NB4 (cell line): ENCODE results near the gene RBM43.
"Not testable (repeated sequence)": the region's sequence is repeated elsewhere in the genome, so short reads cannot be mapped to it uniquely, and the experiment has no call there.

Experiments
- DNase-seq: peaks from one replicate; pipeline ENCODE4 v3.0.0; 2010; ENCODE audit warnings: low read depth
- H3K4me3 ChIP-seq: one replicate; pipeline ENCODE4 v1.5.1; 2011; ENCODE audit warnings: mild to moderate bottlenecking, low read depth, low read length, moderate library complexity
- CTCF ChIP-seq: IDR thresholded peaks from one replicate; pipeline ENCODE4 v1.5.1; 2012; ENCODE audit warnings: low read depth, low read length
- MAX ChIP-seq: IDR thresholded peaks from 2 replicates; pipeline ENCODE4 v1.6.1; 2011; ENCODE audit warnings: low read depth, low read length
- MYC ChIP-seq: IDR thresholded peaks from 2 replicates; pipeline ENCODE4 v1.6.1; 2011; ENCODE audit warnings: low read depth, low read length
- POLR2A ChIP-seq: IDR thresholded peaks from 2 replicates; pipeline ENCODE4 v1.6.1; 2011; ENCODE audit warnings: mild to moderate bottlenecking; ENCODE audit not compliant: insufficient read length; ENCODE audit errors: extremely low read depth

RBM43 gene

GRCh38 chr2:151261231-151261976 lies at the start of gene RBM43:
RBM43 (minus strand) TSS chr2:151261863; CDS start chr2:151261727, 136 bp downstream.
- H3K4me3 ChIP-seq = peak within 1 kb of the TSS; percentile 81
- DNase-seq = peak; percentile 95
- TF ChIP-seq CTCF (no peak), MYC (peak; percentile 84), MAX (peak; percentile 83; the same call in 1 of the 2 replicates), POLR2A (peak; percentile 20)

- DNase-seq, H3K4me3 ChIP-seq: not testable (repeated sequence)
Measured at GRCh38 chr2:151310313-151310712, 48.6 kb upstream of the RBM43 start.

- H3K4me3 ChIP-seq = no peak overlapping the region
- no peak for TF ChIP-seq MAX
- TF ChIP-seq POLR2A = no peak
- TF ChIP-seq MYC = no peak
- no peak for TF ChIP-seq CTCF
- DNase-seq = no peak
Measured at GRCh38 chr2:151306621-151307020, 45.0 kb upstream of the RBM43 start.

GRCh38 chr2:151305129-151305691 lies 43.5 kb upstream of the RBM43 start:
- H3K4me3 ChIP-seq = no peak overlapping the region
- DNase-seq = no peak
- TF ChIP-seq MYC (no peak), MAX (no peak), CTCF (no peak), POLR2A (no peak)

- H3K4me3 ChIP-seq = no peak overlapping the region
- TF ChIP-seq POLR2A (no peak), MYC (no peak), CTCF (no peak), MAX (no peak)
- DNase-seq = no peak
Measured at GRCh38 chr2:151302879-151303278, 41.2 kb upstream of the RBM43 start.

- TF ChIP-seq CTCF (no peak), POLR2A (no peak), MYC (no peak), MAX (no peak)
- H3K4me3 ChIP-seq = no peak overlapping the region
- no peak for DNase-seq
Measured at GRCh38 chr2:151302404-151302803, 40.7 kb upstream of the RBM43 start.
